Stomach (tissue), 9 donors: Measurements from ENCODE around the gene ANKS1B. TPM values are rescaled to one million over a fixed set of nuclear protein-coding genes. Genes with fewer than 3 reads are reported as not detected.

Experiments
- DNase-seq, 2 donors: peaks; one replicate each; pipeline versions ENCODE4 v3.0.0 to v3.0.0-alpha.2; 2013 to 2019
- H3K27ac ChIP-seq, 5 donors: fragments of 200-600 bp in 4 of 5; sonication (generic) in 4 of 5; one replicate each; pipeline ENCODE4 v1.5.1; 2013 to 2019; ENCODE audit warnings: mild to moderate bottlenecking in 1 of 5, moderate library complexity in 1 of 5
- H3K27me3 ChIP-seq, 3 donors: fragments of 200-600 bp; sonication (generic); one replicate each; pipeline ENCODE4 v1.5.1; 2017 to 2019; ENCODE audit warnings: mixed run types in 1 of 3
- H3K36me3 ChIP-seq, 4 donors: fragments of 200-600 bp; sonication (generic); 1 replicate in 3 of 4; 2 replicates in 1 of 4; pipeline ENCODE4 v1.5.1; 2016 to 2019
- H3K4me1 ChIP-seq, 4 donors: fragments of 200-600 bp; sonication (generic); one replicate each; pipeline ENCODE4 v1.5.1; 2016 to 2019
- H3K4me3 ChIP-seq, 4 donors: fragments of 200-600 bp; sonication (generic) in 3 of 4; one replicate each; pipeline ENCODE4 v1.5.1; 2016 to 2019; ENCODE audit warnings: mild to moderate bottlenecking in 1 of 4
- H3K9me3 ChIP-seq, 4 donors: fragments of 200-600 bp; sonication (generic); one replicate each; pipeline ENCODE4 v1.5.1; 2016 to 2019
- EP300 ChIP-seq: sonication (generic); formaldehyde crosslinking; IDR thresholded peaks from one replicate; pipeline ENCODE4 v1.6.1; 2017; ENCODE audit warnings: antibody characterized with exemption
- POLR2A ChIP-seq, 4 donors: fragments of 450-650 bp; IDR thresholded peaks; one replicate each; pipeline ENCODE4 v1.6.1; 2016; ENCODE audit warnings: antibody characterized with exemption in 4 of 4, control low read depth in 2 of 4, mild to moderate bottlenecking in 1 of 4, moderate library complexity in 1 of 4
- POLR2AphosphoS5 ChIP-seq, 3 donors: sonication (generic); formaldehyde crosslinking; IDR thresholded peaks; one replicate each; pipeline ENCODE4 v1.6.1; 2016; ENCODE audit warnings: antibody characterized with exemption in 3 of 3
- WGBS, 5 donors: extraction: QIAGEN DNeasy Blood & Tissue Kit in 3 of 5; methylation state at CpG; one replicate each; pipeline versions ENCODE4 v1.1.5 to v1.1.7; 2013 to 2018; 5-methylcytosine and 5-hydroxymethylcytosine counted together
- intact Hi-C: fragments of 100-400 bp; cut with DNase I; formaldehyde crosslinking; loops from one replicate; pipeline ENCODE4 v1.15.1; 2023; ENCODE audit warnings: low total_unique reads
- polyA plus RNA-seq, 3 donors: library from polyadenylated mRNA; stranded (reverse); fragments of 200-250 nt; gene quantifications; one replicate each; pipeline ENCODE4 v1.2.3, GENCODE V29; 2013
- total RNA-seq, 5 donors: library from RNA; depleted of rRNA; stranded (reverse); fragments of >200 nt; gene quantifications; one replicate each; pipeline versions ENCODE4 v1.1.0 to v1.2.3, GENCODE V29; 2014 to 2016
- TF ChIP-seq, protein P1 (sequence below), 7 experiments: fragments of 450-650 bp in 4 of 7; fragments of 200-600 bp in 3 of 7; sonication (generic) in 3 of 7; IDR thresholded peaks; one replicate each; pipeline ENCODE4 v1.5.1; 2016 to 2019; ENCODE audit warnings: antibody characterized with exemption in 7 of 7, control low read depth in 2 of 7, mild to moderate bottlenecking in 1 of 7
- donor health status: healthy with polysubstance abuse.
- donor health status: Bipolar disorder and iron deficiency.
- donor health status: healthy.

ANKS1B gene
- total and polyA plus RNA-seq, 8 donors: 0.73 to 26.8 (median 2.2) TPM; not detected in 2

DNA sequence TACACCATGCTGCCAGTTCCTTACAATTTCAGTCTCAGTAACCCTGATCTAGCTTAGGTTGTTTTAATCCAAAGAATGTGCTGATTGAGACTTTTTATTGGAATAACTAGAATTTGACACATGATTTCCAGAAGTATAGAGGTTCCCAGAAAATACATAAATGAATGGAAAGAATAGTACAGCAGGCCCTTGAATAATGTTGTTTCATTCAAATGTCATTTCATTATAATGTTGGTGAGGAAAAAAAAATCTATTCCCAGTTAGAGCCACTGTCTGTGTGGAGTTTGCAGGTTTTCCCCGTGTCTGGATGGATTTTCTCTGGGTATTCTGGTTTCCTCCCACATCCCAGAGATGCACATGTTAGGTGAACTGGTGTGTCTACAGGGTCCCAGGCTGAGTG is 610.7 kb downstream of the ANKS1B start:
- TF ChIP-seq POLR2A (IDR thresholded peaks at IDR 0.05) (no peak), POLR2AphosphoS5 (IDR thresholded peaks at IDR 0.05) (no peak), EP300 (no peak)
- TF ChIP-seq, protein P1, sequence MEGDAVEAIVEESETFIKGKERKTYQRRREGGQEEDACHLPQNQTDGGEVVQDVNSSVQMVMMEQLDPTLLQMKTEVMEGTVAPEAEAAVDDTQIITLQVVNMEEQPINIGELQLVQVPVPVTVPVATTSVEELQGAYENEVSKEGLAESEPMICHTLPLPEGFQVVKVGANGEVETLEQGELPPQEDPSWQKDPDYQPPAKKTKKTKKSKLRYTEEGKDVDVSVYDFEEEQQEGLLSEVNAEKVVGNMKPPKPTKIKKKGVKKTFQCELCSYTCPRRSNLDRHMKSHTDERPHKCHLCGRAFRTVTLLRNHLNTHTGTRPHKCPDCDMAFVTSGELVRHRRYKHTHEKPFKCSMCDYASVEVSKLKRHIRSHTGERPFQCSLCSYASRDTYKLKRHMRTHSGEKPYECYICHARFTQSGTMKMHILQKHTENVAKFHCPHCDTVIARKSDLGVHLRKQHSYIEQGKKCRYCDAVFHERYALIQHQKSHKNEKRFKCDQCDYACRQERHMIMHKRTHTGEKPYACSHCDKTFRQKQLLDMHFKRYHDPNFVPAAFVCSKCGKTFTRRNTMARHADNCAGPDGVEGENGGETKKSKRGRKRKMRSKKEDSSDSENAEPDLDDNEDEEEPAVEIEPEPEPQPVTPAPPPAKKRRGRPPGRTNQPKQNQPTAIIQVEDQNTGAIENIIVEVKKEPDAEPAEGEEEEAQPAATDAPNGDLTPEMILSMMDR (IDR thresholded peaks at IDR 0.05): no peak
- H3K9me3 ChIP-seq: no peaks in the 10 kb centered on the region
- H3K27me3 ChIP-seq: no peaks in the 10 kb centered on the region
- DNase-seq: no peak
- intact Hi-C loops: no loop called here
- H3K4me3 ChIP-seq: no peak overlapping the region
- no peaks in the 10 kb centered on the region for H3K4me1 ChIP-seq
- 78 to 89% (median 82%) methylated on average over 1 of the region's 1 CpG for WGBS, 5 donors
- no peak overlapping the region for H3K27ac ChIP-seq
- no peaks in the 10 kb centered on the region for H3K36me3 ChIP-seq

DNA sequence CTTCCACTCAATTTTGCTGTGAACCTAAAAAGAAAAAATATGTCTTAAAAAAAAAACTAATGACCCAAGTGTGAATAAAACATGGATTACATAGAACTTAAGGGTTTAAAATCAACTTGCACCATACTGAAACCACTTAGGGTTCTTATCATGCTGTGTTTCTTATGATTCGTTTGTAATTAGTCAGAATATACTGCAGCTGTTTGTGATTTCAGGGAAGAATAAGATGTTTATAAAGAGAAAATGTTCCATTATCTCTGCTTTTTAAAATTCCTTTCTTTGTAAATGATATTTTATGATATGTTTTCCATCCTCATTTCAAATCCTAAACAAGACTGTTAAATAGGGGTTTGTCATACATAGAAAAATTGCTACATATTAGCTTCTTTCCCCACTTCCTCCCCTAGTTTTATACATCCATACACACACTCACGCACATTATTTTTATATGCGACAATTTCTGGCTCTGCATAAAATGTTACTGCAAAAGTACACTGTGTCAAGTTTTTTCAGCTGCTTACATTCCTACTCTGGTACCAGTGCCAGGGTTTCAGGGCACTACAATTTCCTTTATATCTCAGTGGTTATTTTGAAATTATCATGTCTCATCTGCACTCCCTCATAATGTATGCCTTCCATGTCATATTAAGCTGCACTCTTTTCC is 612.3 kb downstream of the ANKS1B start:
- 51 to 63% (median 53%) methylated on average over 3 of the region's 3 CpGs for WGBS, 5 donors
- intact Hi-C loops: no loop called here
- no peak for TF ChIP-seq POLR2AphosphoS5 (IDR thresholded peaks at IDR 0.05)
- no peak for TF ChIP-seq EP300
- TF ChIP-seq, protein P1 (IDR thresholded peaks at IDR 0.05): no peak
- no peak for TF ChIP-seq POLR2A (IDR thresholded peaks at IDR 0.05)

DNA sequence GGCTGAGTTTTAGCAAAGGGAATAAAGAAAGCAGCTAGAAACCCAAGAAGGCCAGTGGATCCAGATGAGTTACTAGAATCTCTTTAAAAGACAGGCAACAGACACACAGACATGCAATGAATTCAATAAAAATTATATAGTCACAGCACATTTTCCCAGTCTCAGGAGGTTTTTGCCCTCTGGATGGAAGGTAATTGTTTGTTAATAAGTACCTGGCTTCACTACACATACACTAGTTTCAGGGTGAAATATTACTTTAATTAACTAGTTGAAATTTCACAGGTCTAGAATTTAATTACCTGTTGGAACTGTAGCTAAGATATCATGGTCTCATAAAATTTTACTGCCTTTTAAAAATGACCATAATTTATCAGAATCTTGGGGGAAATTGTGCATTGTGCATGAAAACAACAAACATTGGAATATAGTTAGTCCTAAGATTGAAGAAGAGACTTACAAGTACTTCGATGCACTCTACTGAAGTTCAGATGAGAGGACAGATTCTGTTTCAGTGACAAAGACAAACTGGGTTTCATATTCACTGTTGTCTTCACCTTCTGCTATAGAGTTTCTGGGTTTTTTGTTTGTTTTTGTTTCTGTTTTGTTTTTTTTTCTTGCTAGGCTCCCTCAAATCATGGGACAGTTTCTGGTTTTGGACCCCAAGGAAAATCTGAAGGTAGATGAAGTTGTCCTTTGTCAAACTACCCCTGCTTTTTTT is 614.2 kb downstream of the ANKS1B start:
- intact Hi-C loops: no loop called here
- Histone ChIP-seq H3K27me3 (no peaks in the 10 kb centered on the region), H3K27ac (no peak overlapping the region), H3K4me3 (no peak overlapping the region), H3K36me3 (no peaks in the 10 kb centered on the region), H3K4me1 (no peaks in the 10 kb centered on the region), H3K9me3 (no peaks in the 10 kb centered on the region)
- no peak for DNase-seq
- no peak for TF ChIP-seq POLR2A (IDR thresholded peaks at IDR 0.05)
- TF ChIP-seq, protein P1 (IDR thresholded peaks at IDR 0.05): no peak
- no peak for TF ChIP-seq EP300
- WGBS, 5 donors: 79 to 95% (median 86%) methylated on average over 1 of the region's 1 CpG

More for the DNA sequence above, 612.3 kb downstream of the ANKS1B start:
- DNase-seq: no peak
- Histone ChIP-seq H3K4me1 (no peaks in the 10 kb centered on the region), H3K9me3 (no peaks in the 10 kb centered on the region), H3K4me3 (no peak overlapping the region), H3K27me3 (no peaks in the 10 kb centered on the region), H3K36me3 (no peaks in the 10 kb centered on the region), H3K27ac (no peak overlapping the region)

DNA sequence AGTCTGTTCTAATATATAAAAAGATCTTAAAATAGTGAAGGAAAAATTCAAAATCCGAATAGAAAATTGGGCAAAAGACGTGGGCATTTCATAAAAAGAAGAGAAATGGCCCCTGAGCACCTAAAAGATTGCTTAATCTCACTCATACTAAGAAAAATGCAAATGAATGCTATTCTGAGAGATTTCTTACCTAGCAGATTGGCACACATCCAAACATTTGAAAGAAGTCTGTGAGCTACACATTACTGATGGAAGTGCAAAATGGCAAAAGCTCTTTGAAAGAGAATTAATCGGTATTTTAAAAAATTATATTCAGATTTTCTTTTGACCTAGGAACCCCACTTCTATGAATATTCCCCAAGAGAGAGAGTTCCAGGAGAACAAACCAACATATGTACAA is 617.6 kb downstream of the ANKS1B start:
- whole genome bisulfite sequencing, 5 donors: 69 to 84% (median 75%) methylated on average over 3 of the region's 3 CpGs
- Histone ChIP-seq H3K27ac (no peak overlapping the region), H3K4me3 (no peak overlapping the region), H3K27me3 (no peaks in the 10 kb centered on the region), H3K9me3 (no peaks in the 10 kb centered on the region), H3K36me3 (no peaks in the 10 kb centered on the region), H3K4me1 (no peaks in the 10 kb centered on the region)
- DNase-seq: no peak
- TF ChIP-seq POLR2AphosphoS5 (IDR thresholded peaks at IDR 0.05) (no peak), EP300 (no peak), POLR2A (IDR thresholded peaks at IDR 0.05) (no peak)
- TF ChIP-seq, protein P1 (IDR thresholded peaks at IDR 0.05): no peak
- intact Hi-C loops: no loop called here
